GM12875 (cell line): ENCODE results near the gene SDF2L1.
"Not testable (repeated sequence)": the region's sequence is repeated elsewhere in the genome, so short reads cannot be mapped to it uniquely, and the experiment has no call there.

ENCODE experiments used
- H3K4me3 ChIP-seq: one replicate; pipeline ENCODE4 v1.5.1; 2011; ENCODE audit warnings: low read depth, low read length, control low read depth
- TF ChIP-seq, protein P1 (sequence below): IDR thresholded peaks from 2 replicates; pipeline ENCODE4 v1.5.1; 2011; ENCODE audit warnings: low read depth, mild to moderate bottlenecking, control low read depth, inconsistent platforms, low read length, moderate library complexity, borderline replicate concordance; ENCODE audit not compliant: insufficient read depth

SDF2L1 gene

DNA sequence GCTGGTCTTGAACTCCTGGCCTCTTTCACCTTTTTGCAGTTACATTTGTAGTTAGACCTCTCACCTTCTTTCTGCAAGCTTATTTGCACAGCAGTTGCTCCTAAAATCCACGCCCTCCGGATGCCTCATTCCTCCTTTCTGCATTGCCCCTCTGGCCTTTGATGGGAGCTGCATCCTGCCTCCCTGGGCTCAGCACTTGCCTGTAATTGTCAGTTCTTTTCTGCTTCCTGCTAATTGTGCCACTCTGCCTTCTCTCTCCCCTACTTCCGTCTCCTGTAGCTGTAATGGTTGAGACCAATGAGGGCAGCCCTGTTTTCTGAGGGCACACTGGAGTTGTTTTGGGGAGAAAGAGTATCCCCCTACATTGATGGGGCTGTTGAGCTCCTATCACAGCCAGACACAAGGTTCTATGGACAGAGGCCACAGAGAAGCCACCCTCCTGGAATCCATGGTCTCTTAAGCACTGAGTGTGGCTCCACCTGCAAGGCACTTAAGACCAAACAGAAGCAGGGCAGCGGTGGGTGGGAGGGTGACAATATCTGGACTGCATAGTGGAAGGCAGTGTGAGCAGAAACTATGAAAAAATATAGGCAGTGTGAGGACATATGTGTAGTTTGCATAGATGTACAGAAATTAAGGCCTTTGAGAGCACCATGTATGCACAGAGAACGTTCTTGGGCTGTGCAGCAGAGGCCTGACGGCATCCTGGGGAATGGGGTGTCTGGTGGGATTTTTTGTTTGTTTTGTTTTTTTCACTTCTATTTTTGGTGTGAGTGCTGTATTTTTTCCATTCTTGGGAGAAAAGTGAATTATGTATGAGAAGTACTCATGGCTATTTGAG is 42.8 kb upstream of the SDF2L1 start:
- TF ChIP-seq, protein P1, sequence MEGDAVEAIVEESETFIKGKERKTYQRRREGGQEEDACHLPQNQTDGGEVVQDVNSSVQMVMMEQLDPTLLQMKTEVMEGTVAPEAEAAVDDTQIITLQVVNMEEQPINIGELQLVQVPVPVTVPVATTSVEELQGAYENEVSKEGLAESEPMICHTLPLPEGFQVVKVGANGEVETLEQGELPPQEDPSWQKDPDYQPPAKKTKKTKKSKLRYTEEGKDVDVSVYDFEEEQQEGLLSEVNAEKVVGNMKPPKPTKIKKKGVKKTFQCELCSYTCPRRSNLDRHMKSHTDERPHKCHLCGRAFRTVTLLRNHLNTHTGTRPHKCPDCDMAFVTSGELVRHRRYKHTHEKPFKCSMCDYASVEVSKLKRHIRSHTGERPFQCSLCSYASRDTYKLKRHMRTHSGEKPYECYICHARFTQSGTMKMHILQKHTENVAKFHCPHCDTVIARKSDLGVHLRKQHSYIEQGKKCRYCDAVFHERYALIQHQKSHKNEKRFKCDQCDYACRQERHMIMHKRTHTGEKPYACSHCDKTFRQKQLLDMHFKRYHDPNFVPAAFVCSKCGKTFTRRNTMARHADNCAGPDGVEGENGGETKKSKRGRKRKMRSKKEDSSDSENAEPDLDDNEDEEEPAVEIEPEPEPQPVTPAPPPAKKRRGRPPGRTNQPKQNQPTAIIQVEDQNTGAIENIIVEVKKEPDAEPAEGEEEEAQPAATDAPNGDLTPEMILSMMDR: no peak
- no peak overlapping the region for H3K4me3 ChIP-seq

DNA sequence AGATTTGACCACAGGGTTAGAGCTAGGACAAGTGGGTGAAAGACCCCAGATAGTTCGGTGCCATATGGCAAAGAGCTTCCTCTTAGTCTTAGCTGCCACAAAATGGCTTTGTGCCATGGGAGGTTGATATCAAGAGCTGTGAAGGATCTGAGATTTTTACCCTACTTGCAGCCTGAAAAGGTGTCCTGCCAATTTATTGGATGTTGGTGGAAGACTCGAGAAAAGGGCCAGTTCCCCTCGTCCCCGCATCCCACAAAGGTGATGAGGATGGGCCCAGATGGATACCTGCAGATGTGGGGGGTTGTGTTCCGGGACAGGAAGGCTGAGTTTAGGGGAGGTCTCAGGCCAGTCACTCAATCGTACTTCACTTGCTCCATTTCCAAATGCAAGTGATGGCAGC is 39.5 kb upstream of the SDF2L1 start:
- no peak overlapping the region for H3K4me3 ChIP-seq
- TF ChIP-seq, protein P1: no peak

DNA sequence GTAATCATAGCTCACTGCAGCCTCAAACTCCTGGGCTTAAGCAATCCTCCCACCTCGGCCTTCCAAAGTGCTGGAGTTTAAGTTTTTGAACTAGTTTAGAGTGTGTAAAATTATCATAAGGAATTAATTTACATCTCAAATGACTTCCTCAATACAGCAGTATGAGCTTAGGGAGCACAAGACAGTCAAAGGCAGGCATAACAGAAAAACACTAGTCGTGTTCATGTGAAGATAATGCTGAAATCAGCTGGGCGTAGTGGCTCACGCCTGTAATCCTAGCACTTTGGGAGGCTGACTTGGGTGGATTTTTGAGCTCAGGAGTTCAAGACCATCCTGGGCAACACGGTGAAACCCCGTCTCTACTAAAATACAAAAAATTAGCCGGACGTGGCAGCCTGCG is 38.1 kb upstream of the SDF2L1 start:
- no peak overlapping the region for H3K4me3 ChIP-seq
- TF ChIP-seq, protein P1: no peak

DNA sequence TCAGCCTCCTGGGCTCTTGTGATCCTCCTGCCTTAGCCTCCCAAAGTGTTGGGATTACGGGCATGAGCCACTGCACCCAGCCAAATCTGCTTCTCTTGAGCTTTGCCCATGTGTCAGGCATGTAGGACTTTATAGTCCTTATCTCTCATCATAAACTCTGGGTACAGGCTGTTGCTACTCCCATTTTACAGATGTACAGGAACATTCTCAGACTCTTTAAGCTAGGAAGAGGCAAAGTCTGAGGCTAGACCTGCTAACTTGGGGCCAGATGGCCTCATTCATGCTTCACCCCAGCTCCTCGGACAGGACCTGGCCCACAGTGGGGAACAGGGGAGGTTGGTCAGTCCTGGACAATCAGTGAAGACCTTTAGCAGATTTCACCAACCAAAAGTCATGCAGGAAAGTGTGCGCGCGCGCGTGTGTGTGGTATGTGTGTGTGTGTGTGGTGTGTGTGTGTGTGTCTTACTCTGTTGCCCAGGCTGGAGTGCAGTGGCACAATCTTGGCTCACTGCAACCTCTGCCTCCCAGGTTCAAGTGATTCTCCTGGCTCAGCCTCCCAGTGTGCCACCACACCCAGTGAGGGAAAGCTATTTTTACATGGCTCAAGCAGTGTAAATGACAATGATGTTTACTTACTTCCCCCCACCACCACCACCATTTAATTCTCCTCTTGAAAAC is 36.1 kb upstream of the SDF2L1 start:
- TF ChIP-seq, protein P1: no peak
- H3K4me3 ChIP-seq: no peak overlapping the region

DNA sequence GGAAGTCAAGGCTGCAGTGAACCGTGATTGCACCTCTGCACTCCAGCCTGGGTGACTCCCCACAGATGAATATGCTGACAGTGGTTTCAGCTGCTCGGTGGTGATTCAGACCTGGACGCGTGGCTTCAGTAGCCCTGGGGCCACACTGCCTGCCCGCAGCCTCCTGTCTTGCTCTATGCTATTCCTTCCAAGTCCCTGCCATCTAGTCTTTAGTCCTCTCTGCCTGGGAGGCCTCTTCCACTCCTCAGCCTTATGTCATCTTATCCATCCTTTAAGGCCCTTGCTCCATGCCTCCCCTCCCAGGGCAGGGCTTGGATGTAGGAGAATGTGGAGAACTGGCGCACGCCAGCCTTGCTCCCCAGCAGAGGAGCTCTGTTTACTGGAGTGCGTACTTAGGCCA is 35.3 kb upstream of the SDF2L1 start:
- TF ChIP-seq, protein P1: no peak
- H3K4me3 ChIP-seq: no peak overlapping the region

DNA sequence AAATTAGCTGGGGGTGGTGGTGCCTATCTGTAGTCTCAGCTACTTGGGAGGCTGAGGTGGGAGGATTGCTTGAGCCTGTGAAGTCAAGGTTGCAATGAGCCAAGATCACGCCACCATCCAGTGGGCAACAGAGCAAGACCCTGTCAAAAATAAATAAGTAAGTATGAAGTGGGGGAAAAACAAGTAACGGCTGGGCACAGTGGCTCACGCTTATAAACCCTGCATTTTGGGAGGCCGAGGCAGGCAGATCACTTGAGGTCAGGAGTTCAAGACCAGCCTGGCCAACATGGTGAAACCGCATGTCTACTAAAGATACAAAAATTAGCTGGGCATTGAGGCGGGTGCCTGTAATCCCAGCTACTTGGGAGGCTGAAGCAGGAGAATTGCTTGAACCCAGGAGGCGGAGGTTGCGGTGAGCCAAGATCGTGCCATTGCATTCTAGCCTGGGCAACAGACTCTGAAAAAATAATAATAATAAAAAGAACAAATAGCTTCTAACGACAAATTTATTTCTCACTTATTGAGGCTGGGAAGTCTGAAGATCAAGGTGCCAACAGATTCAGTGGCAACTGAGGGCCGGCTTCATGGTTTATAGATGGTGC is 32.4 kb upstream of the SDF2L1 start:
- H3K4me3 ChIP-seq: not testable (repeated sequence)

DNA sequence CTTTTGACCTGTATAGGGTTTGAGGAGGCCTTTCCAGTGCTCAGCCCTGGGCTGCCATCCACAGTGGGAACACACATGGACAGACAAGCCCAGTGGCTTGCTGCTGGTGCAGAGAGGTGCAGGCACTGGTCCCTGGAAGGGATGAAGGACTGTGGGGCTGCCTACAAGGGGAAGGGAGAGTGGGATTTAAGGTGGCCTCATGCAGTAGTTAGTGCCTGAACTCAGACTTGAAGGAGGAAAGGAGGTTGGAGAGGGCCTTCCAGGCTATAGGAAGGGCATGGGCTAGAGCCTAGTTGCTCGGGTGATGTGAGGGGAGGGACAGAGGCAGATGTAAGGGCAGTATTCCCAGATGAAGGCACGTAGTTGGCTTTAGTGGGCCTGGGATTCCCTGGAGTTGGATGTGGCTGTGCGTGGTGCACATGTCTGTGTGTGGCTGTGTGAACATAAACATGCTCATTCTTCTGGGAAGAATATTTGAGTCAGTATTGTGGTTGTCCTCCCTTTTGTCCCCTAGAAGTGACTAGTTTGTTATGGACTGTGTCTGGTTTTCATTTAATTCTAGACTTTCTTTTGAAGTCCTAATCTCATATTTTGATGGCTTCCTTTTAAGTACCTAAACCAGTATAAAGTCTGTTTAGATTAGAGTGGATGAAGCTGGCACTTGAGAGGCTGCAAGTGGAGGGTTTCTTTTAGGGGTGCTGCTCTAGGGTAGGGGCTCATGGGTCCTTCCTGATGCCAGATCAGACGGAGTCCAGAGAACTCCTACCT is 30.7 kb upstream of the SDF2L1 start:
- TF ChIP-seq, protein P1: no peak
- H3K4me3 ChIP-seq: no peak overlapping the region
